H1 (cell line): ENCODE results near the gene CAMSAP3. TPM values are rescaled to one million over a fixed set of nuclear protein-coding genes. Genes with fewer than 3 reads are reported as not detected.
A peak's percentile ranks its signal among the peaks of the same experiment; 100 is the strongest.

Experiments used
- CBX5 ChIP-seq: fragments of 300-800, 300-1000 bp; sonication (generic); IDR thresholded peaks from 2 replicates; pipeline ENCODE4 v1.7.1; 2016; ENCODE audit warnings: antibody characterized with exemption, low read length, low read depth
- CREB1 ChIP-seq: IDR thresholded peaks from 2 replicates; pipeline ENCODE4 v1.6.1; 2012; ENCODE audit warnings: inconsistent platforms
- EGR1 ChIP-seq: IDR thresholded peaks from 2 replicates; pipeline ENCODE4 v1.6.1; 2011; ENCODE audit warnings: low read depth, low read length, borderline replicate concordance
- HDAC2 ChIP-seq, 2 experiments: fragments of 300-600 bp in 1 of 2; sonication (generic) in 1 of 2; IDR thresholded peaks; 2 replicates each; pipeline ENCODE4 v1.6.1; 2011 to 2012; ENCODE audit warnings: low read depth in 2 of 2, low read length in 2 of 2, mild to moderate bottlenecking in 2 of 2, moderate library complexity in 2 of 2, borderline replicate concordance in 1 of 2, inconsistent platforms in 1 of 2
- JUN ChIP-seq: IDR thresholded peaks from 2 replicates; pipeline ENCODE4 v1.6.1; 2011; ENCODE audit warnings: low read depth, mild to moderate bottlenecking, improper control_type of control experiment, low read length
- NRF1 ChIP-seq: IDR thresholded peaks from 2 replicates; pipeline ENCODE4 v1.6.1; 2011; ENCODE audit warnings: mild to moderate bottlenecking, low read depth, low read length, improper control_type of control experiment
- SAP30 ChIP-seq: fragments of 300-600 bp; sonication (generic); IDR thresholded peaks from 2 replicates; pipeline ENCODE4 v1.7.1; 2012; ENCODE audit warnings: low read length, moderate library complexity, mild to moderate bottlenecking, inconsistent platforms; ENCODE audit not compliant: insufficient read depth, insufficient replicate concordance
- SIRT6 ChIP-seq: IDR thresholded peaks from one replicate; pipeline ENCODE4 v1.7.1; 2012; ENCODE audit warnings: low read length, inconsistent platforms
- TAF1 ChIP-seq: IDR thresholded peaks from 2 replicates; pipeline ENCODE4 v1.6.1; 2011; ENCODE audit warnings: mild to moderate bottlenecking, low read depth, low read length
- polyA plus RNA-seq, 7 experiments: library from polyadenylated mRNA; depleted of rRNA in 3 of 7; stranded (reverse) in 5 of 7; unstranded in 2 of 7; fragments of >200 nt in 5 of 7; fragments of 200-250 nt in 2 of 7; gene quantifications; 1 replicate in 5 of 7; 2 replicates in 1 of 7; 4 replicates in 1 of 7; pipeline versions ENCODE4 v1.2.1 to v1.2.3, GENCODE V29; 2011 to 2013; ENCODE audit warnings: missing spikeins in 2 of 7, mixed read lengths in 2 of 7
- total RNA-seq: library from RNA; stranded (reverse); fragmentation: NEBNext Ultra II Directional; extraction: Animal tissue kit (Norgen Biotek cat#: 25700); gene quantifications from 2 replicates; pipeline ENCODE4 v1.2.1, GENCODE V29; 2021
- TF ChIP-seq, protein P1 (sequence below): fragments of 300-600 bp; sonication (generic); IDR thresholded peaks from 2 replicates; pipeline ENCODE4 v1.7.1; 2012; ENCODE audit warnings: low read length, moderate library complexity, mild to moderate bottlenecking, inconsistent platforms; ENCODE audit not compliant: insufficient replicate concordance

Gene CAMSAP3
- total and polyA plus RNA-seq, 2 of the 8 experiments (the other 6 are each of a cell fraction or from before 2014, with no cell fraction given): 11.4 to 30.4 TPM

DNA sequence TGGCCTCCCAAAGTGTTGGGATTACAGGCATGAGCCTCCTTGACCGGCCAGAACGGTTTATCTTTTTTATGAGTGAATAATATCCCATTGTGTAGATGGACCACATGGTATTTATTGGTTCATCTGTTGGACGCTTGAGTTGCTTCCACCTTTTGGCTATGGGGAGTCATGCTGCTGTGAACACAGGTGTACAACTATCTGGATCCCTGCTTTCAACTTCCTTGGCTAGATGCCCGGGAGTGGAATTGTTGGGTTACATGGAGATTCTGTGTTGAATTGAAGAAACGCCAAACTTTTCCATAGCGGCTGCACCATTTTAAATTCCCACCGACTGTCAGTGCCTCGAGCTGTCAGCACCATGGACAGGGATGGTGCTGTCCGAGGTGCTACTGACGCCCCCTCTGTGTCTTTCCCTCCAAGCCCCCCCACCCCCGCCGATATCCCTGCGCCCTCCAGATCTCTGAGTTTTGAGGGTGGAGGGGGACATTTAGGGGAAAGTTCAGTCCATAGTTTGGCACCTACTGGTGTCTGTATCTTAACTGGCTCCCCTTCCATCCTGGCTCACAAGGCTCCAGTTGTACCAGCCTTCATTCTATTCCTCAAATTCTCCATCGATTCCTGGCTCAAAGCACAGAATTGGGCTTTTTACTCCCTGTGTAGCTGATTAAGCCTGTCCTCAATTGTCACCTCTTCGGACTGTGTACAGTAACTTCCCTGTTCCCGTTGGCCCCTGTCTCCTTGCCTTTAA is 32.8 kb upstream of the CAMSAP3 start (continued):
- no peak for TF ChIP-seq SIRT6
- no peak for TF ChIP-seq NRF1
- TF ChIP-seq SAP30: peak; percentile 94
- TF ChIP-seq EGR1: peak; percentile 38; the same call in 1 of the 2 replicates
- TF ChIP-seq TAF1: no peak
- no peak for TF ChIP-seq CBX5
- TF ChIP-seq, protein P1, sequence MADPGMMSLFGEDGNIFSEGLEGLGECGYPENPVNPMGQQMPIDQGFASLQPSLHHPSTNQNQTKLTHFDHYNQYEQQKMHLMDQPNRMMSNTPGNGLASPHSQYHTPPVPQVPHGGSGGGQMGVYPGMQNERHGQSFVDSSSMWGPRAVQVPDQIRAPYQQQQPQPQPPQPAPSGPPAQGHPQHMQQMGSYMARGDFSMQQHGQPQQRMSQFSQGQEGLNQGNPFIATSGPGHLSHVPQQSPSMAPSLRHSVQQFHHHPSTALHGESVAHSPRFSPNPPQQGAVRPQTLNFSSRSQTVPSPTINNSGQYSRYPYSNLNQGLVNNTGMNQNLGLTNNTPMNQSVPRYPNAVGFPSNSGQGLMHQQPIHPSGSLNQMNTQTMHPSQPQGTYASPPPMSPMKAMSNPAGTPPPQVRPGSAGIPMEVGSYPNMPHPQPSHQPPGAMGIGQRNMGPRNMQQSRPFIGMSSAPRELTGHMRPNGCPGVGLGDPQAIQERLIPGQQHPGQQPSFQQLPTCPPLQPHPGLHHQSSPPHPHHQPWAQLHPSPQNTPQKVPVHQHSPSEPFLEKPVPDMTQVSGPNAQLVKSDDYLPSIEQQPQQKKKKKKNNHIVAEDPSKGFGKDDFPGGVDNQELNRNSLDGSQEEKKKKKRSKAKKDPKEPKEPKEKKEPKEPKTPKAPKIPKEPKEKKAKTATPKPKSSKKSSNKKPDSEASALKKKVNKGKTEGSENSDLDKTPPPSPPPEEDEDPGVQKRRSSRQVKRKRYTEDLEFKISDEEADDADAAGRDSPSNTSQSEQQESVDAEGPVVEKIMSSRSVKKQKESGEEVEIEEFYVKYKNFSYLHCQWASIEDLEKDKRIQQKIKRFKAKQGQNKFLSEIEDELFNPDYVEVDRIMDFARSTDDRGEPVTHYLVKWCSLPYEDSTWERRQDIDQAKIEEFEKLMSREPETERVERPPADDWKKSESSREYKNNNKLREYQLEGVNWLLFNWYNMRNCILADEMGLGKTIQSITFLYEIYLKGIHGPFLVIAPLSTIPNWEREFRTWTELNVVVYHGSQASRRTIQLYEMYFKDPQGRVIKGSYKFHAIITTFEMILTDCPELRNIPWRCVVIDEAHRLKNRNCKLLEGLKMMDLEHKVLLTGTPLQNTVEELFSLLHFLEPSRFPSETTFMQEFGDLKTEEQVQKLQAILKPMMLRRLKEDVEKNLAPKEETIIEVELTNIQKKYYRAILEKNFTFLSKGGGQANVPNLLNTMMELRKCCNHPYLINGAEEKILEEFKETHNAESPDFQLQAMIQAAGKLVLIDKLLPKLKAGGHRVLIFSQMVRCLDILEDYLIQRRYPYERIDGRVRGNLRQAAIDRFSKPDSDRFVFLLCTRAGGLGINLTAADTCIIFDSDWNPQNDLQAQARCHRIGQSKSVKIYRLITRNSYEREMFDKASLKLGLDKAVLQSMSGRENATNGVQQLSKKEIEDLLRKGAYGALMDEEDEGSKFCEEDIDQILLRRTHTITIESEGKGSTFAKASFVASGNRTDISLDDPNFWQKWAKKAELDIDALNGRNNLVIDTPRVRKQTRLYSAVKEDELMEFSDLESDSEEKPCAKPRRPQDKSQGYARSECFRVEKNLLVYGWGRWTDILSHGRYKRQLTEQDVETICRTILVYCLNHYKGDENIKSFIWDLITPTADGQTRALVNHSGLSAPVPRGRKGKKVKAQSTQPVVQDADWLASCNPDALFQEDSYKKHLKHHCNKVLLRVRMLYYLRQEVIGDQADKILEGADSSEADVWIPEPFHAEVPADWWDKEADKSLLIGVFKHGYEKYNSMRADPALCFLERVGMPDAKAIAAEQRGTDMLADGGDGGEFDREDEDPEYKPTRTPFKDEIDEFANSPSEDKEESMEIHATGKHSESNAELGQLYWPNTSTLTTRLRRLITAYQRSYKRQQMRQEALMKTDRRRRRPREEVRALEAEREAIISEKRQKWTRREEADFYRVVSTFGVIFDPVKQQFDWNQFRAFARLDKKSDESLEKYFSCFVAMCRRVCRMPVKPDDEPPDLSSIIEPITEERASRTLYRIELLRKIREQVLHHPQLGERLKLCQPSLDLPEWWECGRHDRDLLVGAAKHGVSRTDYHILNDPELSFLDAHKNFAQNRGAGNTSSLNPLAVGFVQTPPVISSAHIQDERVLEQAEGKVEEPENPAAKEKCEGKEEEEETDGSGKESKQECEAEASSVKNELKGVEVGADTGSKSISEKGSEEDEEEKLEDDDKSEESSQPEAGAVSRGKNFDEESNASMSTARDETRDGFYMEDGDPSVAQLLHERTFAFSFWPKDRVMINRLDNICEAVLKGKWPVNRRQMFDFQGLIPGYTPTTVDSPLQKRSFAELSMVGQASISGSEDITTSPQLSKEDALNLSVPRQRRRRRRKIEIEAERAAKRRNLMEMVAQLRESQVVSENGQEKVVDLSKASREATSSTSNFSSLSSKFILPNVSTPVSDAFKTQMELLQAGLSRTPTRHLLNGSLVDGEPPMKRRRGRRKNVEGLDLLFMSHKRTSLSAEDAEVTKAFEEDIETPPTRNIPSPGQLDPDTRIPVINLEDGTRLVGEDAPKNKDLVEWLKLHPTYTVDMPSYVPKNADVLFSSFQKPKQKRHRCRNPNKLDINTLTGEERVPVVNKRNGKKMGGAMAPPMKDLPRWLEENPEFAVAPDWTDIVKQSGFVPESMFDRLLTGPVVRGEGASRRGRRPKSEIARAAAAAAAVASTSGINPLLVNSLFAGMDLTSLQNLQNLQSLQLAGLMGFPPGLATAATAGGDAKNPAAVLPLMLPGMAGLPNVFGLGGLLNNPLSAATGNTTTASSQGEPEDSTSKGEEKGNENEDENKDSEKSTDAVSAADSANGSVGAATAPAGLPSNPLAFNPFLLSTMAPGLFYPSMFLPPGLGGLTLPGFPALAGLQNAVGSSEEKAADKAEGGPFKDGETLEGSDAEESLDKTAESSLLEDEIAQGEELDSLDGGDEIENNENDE: no peak
- peak; percentile 35; the same call in 1 of the 2 replicates for TF ChIP-seq CREB1
- TF ChIP-seq HDAC2 (IDR thresholded peaks at IDR 0.05; ENCODE audit: borderline replicate concordance in 1 of 2, low read depth in 2 of 2, low read length in 2 of 2): peak; percentile 74 to 85; a peak in 2 of 4 replicates
- no peak for TF ChIP-seq JUN
- TF ChIP-seq, all 59 proteins: peak for 6
